ENCODE results near the gene TRMT10C.

DNA sequence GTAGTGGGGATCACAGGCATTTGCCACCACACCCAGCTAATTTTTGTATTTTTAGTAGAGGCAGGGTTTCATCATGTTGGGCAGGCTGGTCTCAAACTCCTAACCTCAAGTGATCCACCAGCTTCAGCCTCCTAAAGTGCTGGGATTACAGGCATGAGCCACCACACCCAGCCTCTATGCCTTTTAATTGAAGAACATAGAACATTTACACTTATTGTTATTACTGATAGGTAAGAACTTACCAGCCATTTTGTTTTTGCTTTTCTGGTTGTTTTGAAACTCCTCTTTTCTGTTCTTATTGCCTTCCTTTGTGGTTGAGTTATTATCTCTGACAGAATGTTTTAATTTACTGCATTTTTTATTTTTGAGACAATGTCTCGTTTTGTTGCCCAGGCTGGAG, 41.5 kb downstream of the TRMT10C start:
- TF ChIP-seq, protein P1, sequence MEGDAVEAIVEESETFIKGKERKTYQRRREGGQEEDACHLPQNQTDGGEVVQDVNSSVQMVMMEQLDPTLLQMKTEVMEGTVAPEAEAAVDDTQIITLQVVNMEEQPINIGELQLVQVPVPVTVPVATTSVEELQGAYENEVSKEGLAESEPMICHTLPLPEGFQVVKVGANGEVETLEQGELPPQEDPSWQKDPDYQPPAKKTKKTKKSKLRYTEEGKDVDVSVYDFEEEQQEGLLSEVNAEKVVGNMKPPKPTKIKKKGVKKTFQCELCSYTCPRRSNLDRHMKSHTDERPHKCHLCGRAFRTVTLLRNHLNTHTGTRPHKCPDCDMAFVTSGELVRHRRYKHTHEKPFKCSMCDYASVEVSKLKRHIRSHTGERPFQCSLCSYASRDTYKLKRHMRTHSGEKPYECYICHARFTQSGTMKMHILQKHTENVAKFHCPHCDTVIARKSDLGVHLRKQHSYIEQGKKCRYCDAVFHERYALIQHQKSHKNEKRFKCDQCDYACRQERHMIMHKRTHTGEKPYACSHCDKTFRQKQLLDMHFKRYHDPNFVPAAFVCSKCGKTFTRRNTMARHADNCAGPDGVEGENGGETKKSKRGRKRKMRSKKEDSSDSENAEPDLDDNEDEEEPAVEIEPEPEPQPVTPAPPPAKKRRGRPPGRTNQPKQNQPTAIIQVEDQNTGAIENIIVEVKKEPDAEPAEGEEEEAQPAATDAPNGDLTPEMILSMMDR (IDR thresholded peaks at IDR 0.05; ENCODE audit: insufficient read depth, low read length, poor library complexity, severe bottlenecking): no peak
- no peak for TF ChIP-seq EZH2phosphoT487 (conservative IDR thresholded peaks at IDR 0.05; ENCODE audit: low read length)
